PC-9 (cell line): ENCODE measurements around the gene STOML1. TPM values are rescaled to one million over a fixed set of nuclear protein-coding genes. Genes with fewer than 3 reads are reported as not detected.

Experiments used
- BruUV-seq: library from RNA; stranded (reverse); fragments of 400-500 nt; replicated peaks from 2 replicates; lab custom pipeline; 2021; lab: Mats Ljungman, UMichigan
- CTCF ChIA-PET: fragments of 300-600 bp; sonication (Branson Sonifier 250); formaldehyde crosslinking; loops from one replicate; lab custom pipeline; 2022; ENCODE audit warnings: antibody characterized with exemption; lab: Charles Lee
- POLR2A ChIA-PET: fragments of 300-600 bp; sonication (Branson Sonifier 250); formaldehyde crosslinking; loops from one replicate; lab custom pipeline; 2022; ENCODE audit warnings: antibody characterized with exemption; ENCODE audit not compliant: unreplicated experiment; lab: Charles Lee
- DNase-seq, 2 experiments: peaks; one replicate each; pipeline versions ENCODE4 v3.0.0 to v3.0.0-alpha.2; 2015 to 2022; ENCODE audit warnings: mixed read lengths in 1 of 2
- H2AFZ ChIP-seq: fragments of 200-600 bp; sonication (generic); 2 replicates; pipeline ENCODE4 v1.8.1; 2017; ENCODE audit warnings: antibody characterized with exemption
- H3F3A ChIP-seq: fragments of 200-600 bp; sonication (generic); 2 replicates; pipeline ENCODE4 v1.8.1; 2017; ENCODE audit warnings: antibody characterized with exemption, mild to moderate bottlenecking, low read depth; ENCODE audit not compliant: insufficient read depth
- H3K27ac ChIP-seq: fragments of 200-600 bp; sonication (generic); 2 replicates; pipeline ENCODE4 v1.6.1; 2016; ENCODE audit warnings: mixed run types
- H3K27me3 ChIP-seq: fragments of 200-600 bp; sonication (generic); 2 replicates; pipeline ENCODE4 v1.6.1; 2016; ENCODE audit warnings: low read depth, mixed run types; ENCODE audit not compliant: insufficient read depth
- H3K36me3 ChIP-seq: fragments of 200-600 bp; sonication (generic); 2 replicates; pipeline ENCODE4 v1.6.1; 2016; ENCODE audit warnings: low read depth, mixed run types
- H3K4me1 ChIP-seq: fragments of 200-600 bp; sonication (generic); replicated peaks from 2 replicates; pipeline ENCODE4 v1.6.1; 2016; ENCODE audit warnings: mixed run types; ENCODE audit not compliant: insufficient read depth
- H3K4me2 ChIP-seq: fragments of 200-600 bp; sonication (generic); 2 replicates; pipeline ENCODE4 v1.6.1; 2017; ENCODE audit warnings: mixed run types
- H3K4me3 ChIP-seq: fragments of 200-600 bp; sonication (generic); 2 replicates; pipeline ENCODE4 v1.6.1; 2016; ENCODE audit warnings: mixed run types
- H3K79me2 ChIP-seq: fragments of 200-600 bp; sonication (generic); 2 replicates; pipeline ENCODE4 v1.6.1; 2017; ENCODE audit warnings: low read depth, mixed run types
- H3K9me2 ChIP-seq: fragments of 200-600 bp; sonication (generic); 2 replicates; pipeline ENCODE4 v1.8.1; 2017; ENCODE audit warnings: mild to moderate bottlenecking; ENCODE audit not compliant: insufficient read depth
- H3K9me3 ChIP-seq: fragments of 200-600 bp; sonication (generic); 2 replicates; pipeline ENCODE4 v1.8.1; 2016; ENCODE audit warnings: low read depth; ENCODE audit not compliant: insufficient read depth
- H4K20me1 ChIP-seq: fragments of 200-600 bp; sonication (generic); 2 replicates; pipeline ENCODE4 v1.8.1; 2017; ENCODE audit not compliant: insufficient read depth
- CTCF ChIP-seq: fragments of 200-600 bp; sonication (generic); conservative IDR thresholded peaks from 2 replicates; pipeline ENCODE4 v1.6.1; 2017; ENCODE audit warnings: mixed run types, antibody characterized with exemption, mild to moderate bottlenecking, moderate library complexity
- EZH2 ChIP-seq: fragments of 200-600 bp; sonication (generic); IDR thresholded peaks from 2 replicates; pipeline ENCODE4 v1.8.0; 2017; ENCODE audit warnings: antibody characterized with exemption, low read depth
- intact Hi-C: fragments of 100-400 bp; cut with micrococcal nuclease; formaldehyde crosslinking; loops from one replicate; pipeline ENCODE4 v1.10.0; 2022; ENCODE audit not compliant: unreplicated experiment
- total RNA-seq: library from RNA; stranded (reverse); gene quantifications from 2 replicates; pipeline ENCODE4 v1.2.3, GENCODE V29; 2021

Gene STOML1
- total RNA-seq, 1 experiment from 2014 or later, result 6.1 TPM

- H3K9me2 ChIP-seq, result no peaks in the 10 kb centered on the region
- no peak overlapping the region for H3K4me3 ChIP-seq
- no peaks in the 10 kb centered on the region for H3K9me3 ChIP-seq
- no peak overlapping the region for H3K4me2 ChIP-seq
- H3K27me3 ChIP-seq, result no peaks in the 10 kb centered on the region
- no peaks in the 10 kb centered on the region for H3K79me2 ChIP-seq
- BruUV-seq, result no TSS peak
- no peaks in the 10 kb centered on the region; the same call in none of the 2 replicates for H4K20me1 ChIP-seq
- CTCF ChIA-PET, result interaction anchor here (1.5 kb wide), 1 partner anchor 20 kb away, joined by 5 read pairs; no protein-coding TSS in a partner anchor
- H3K36me3 ChIP-seq, result no peaks in the 10 kb centered on the region
- POLR2A ChIA-PET, result interaction anchor here (0.6 kb wide), 1 partner anchor 974 kb away, joined by 11 read pairs; no protein-coding TSS in a partner anchor
- no peak overlapping the region for H3K27ac ChIP-seq
- no peak for TF ChIP-seq EZH2
- DNase-seq, result no peak
- H2AFZ ChIP-seq, result no peak overlapping the region
- intact Hi-C loops, result no loop called here
- H3K4me1 ChIP-seq, result no peaks in the 10 kb centered on the region
- 0 out of 2 replicates have a peak, but pooled peaks cover 3% of the 10 kb centered on the region for H3F3A ChIP-seq
These were observed 35.6 kb upstream of the STOML1 start for GRCh38 chr15:74027688-74028087.

- H3K9me2 ChIP-seq, result no peaks in the 10 kb centered on the region
- ChIA-PET POLR2A (no interaction called here), CTCF (no interaction called here)
- TF ChIP-seq EZH2 (no peak), CTCF (no peak)
- no peaks in the 10 kb centered on the region for H3K9me3 ChIP-seq
- intact Hi-C loops, result no loop called here
- no peak overlapping the region for H3K4me3 ChIP-seq
- no peak for DNase-seq
- H4K20me1 ChIP-seq, result no peaks in the 10 kb centered on the region; the same call in none of the 2 replicates
- no peak overlapping the region for H2AFZ ChIP-seq
- no peak overlapping the region for H3K27ac ChIP-seq
- no peak overlapping the region for H3K4me2 ChIP-seq
- no peaks in the 10 kb centered on the region for H3K4me1 ChIP-seq
- H3K36me3 ChIP-seq, result no peaks in the 10 kb centered on the region
- BruUV-seq, result no TSS peak
- H3K79me2 ChIP-seq, result no peaks in the 10 kb centered on the region
- H3K27me3 ChIP-seq, result no peaks in the 10 kb centered on the region
- no peaks in the 10 kb centered on the region for H3F3A ChIP-seq
These were observed 33.3 kb upstream of the STOML1 start for GRCh38 chr15:74025436-74025835.

- ChIA-PET CTCF (no interaction called here), POLR2A (interaction anchor here (0.6 kb wide), 1 partner anchor 119 kb away, joined by 6 read pairs; no protein-coding TSS in a partner anchor)
- no peaks in the 10 kb centered on the region for H3K79me2 ChIP-seq
- no peaks in the 10 kb centered on the region for H3K27me3 ChIP-seq
- no peaks in the 10 kb centered on the region for H3K36me3 ChIP-seq
- no peaks in the 10 kb centered on the region for H3F3A ChIP-seq
- intact Hi-C loops, result no loop called here
- H3K27ac ChIP-seq, result no peak overlapping the region
- no peak overlapping the region for H3K4me2 ChIP-seq
- DNase-seq, result no peak
- H2AFZ ChIP-seq, result no peak overlapping the region
- H3K4me1 ChIP-seq, result no peaks in the 10 kb centered on the region
- H3K9me2 ChIP-seq, result no peaks in the 10 kb centered on the region
- H4K20me1 ChIP-seq, result no peaks in the 10 kb centered on the region; the same call in none of the 2 replicates
- no peak overlapping the region for H3K4me3 ChIP-seq
- no peaks in the 10 kb centered on the region for H3K9me3 ChIP-seq
- BruUV-seq, result no TSS peak
- TF ChIP-seq EZH2, result no peak
- TF ChIP-seq CTCF, result no peak
These were observed 32.6 kb upstream of the STOML1 start for GRCh38 chr15:74024687-74025086.
